Measurements from ENCODE around the gene RAB14. TPM values are rescaled to one million over a fixed set of nuclear protein-coding genes. Genes with fewer than 3 reads are reported as not detected.

Gene RAB14
- 18.3 and 30.4 TPM in 2 replicates for total RNA-seq (2014; rRNA removed; shearing (Covaris generic))

DNA sequence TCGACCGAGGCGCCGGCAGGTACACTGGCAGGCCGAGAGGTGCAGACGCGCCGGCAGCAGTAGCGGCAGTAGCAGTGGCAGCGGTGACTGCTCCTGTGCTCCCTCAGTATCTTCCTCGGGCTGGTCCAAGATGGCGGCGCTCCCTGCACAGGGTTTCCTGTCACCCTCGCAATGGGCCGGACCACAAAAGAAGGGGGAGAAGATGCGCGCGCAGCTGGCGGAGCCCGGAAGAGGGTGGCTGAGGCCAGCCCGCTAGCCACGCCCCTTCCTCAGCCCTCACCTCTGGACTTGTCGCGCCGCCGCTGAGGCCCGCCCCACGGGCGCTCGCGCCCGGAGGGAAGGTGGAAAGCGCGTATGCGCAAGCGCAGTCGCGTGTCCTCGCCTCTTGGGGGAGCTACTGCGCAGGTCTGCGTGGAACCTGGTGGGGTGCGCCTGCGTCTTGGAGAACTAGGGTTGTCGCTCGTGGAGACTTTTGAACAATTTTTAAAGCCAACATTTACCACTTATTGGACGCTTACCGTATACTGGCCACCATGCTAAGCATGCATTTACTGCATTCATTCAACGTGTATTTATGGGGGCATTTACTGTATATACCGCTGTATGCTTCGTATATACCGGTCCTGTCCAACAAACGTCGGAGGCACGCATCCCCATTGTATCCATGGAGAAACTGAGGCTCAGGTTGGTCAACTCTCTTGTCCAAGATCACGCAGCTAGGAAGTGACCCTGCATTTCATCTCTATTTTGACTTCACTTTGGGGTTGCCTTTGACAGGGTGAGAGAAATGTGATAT, at the start of gene RAB14:
TSS of gene RAB14 (minus strand) at position 132 of the 796 bp plus-strand sequence. CDS start 8,457 bp downstream, outside the sequence.
- peaks cover 7% of the 10 kb centered on the region for H3K36me3 ChIP-seq
- peaks cover 33% of the 10 kb centered on the region for H3K4me1 ChIP-seq (replicated peaks)
- peak within 1 kb of the TSS; percentile 60 for H3K27ac ChIP-seq
- peak within 1 kb of the TSS; percentile 87 for H3K4me3 ChIP-seq
- no peaks in the 10 kb centered on the region for H3K9me3 ChIP-seq (replicated peaks)
- peak; percentile 98 to 99 for DNase-seq (ENCODE audit: low read depth in 1 of 2, low spot score in 2 of 2)
- no peaks in the 10 kb centered on the region for H3K27me3 ChIP-seq (replicated peaks)

- H3K36me3 ChIP-seq = no peaks in the 10 kb centered on the region
- no peak overlapping the region for H3K4me3 ChIP-seq
- H3K27ac ChIP-seq = no peak overlapping the region
- DNase-seq (ENCODE audit: low read depth in 1 of 2, low spot score in 2 of 2) = no peak
- H3K9me3 ChIP-seq (replicated peaks) = no peaks in the 10 kb centered on the region
- H3K4me1 ChIP-seq (replicated peaks) = peaks cover 7% of the 10 kb centered on the region; the same call in 1 of the 2 replicates
- no peaks in the 10 kb centered on the region for H3K27me3 ChIP-seq (replicated peaks)
Observed at GRCh38 chr9:121249563-121249962, 47.9 kb upstream of the RAB14 start.

- DNase-seq (ENCODE audit: low read depth in 1 of 2, low spot score in 2 of 2) = no peak
- H3K4me3 ChIP-seq = no peak overlapping the region
Observed at GRCh38 chr9:121246821-121247561, 45.3 kb upstream of the RAB14 start.

DNA sequence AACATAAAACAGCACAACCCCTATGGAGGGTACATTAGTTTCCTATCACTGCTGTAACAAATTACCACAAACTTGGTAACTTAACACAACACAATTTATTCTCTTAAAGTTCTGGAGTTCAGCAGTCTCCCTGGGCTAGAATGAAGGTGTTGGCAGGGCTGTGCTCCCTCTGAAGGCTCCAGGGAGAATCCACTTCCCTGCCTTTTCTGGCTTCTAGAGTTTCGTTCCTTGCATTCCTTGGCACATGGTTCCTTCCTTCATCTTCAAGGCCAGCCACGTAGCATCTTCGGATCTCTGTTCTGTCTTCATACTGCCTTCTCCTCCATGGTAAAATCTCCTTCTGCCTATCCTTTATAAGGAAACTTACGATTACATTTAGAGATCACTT, 41.3 kb upstream of the RAB14 start:
- H3K27me3 ChIP-seq (replicated peaks) = no peaks in the 10 kb centered on the region
- no peak overlapping the region for H3K27ac ChIP-seq
- DNase-seq (ENCODE audit: low read depth in 1 of 2, low spot score in 2 of 2) = no peak
- peaks cover 14% of the 10 kb centered on the region for H3K4me1 ChIP-seq (replicated peaks)
- no peaks in the 10 kb centered on the region for H3K36me3 ChIP-seq
- no peaks in the 10 kb centered on the region for H3K9me3 ChIP-seq (replicated peaks)
- no peak overlapping the region for H3K4me3 ChIP-seq

More at GRCh38 chr9:121246821-121247561, 45.3 kb upstream of the RAB14 start:
- H3K27ac ChIP-seq = no peak overlapping the region
- no peaks in the 10 kb centered on the region for H3K9me3 ChIP-seq (replicated peaks)
- peaks cover 9% of the 10 kb centered on the region for H3K4me1 ChIP-seq (replicated peaks)
- no peaks in the 10 kb centered on the region for H3K27me3 ChIP-seq (replicated peaks)
- no peaks in the 10 kb centered on the region for H3K36me3 ChIP-seq

GRCh38 chr9:121242219-121242958, 40.7 kb upstream of the RAB14 start:
- no peak for DNase-seq (ENCODE audit: low read depth in 1 of 2, low spot score in 2 of 2)
- H3K4me3 ChIP-seq = no peak overlapping the region
- H3K27me3 ChIP-seq (replicated peaks) = no peaks in the 10 kb centered on the region
- H3K4me1 ChIP-seq (replicated peaks) = peaks cover 13% of the 10 kb centered on the region
- H3K36me3 ChIP-seq = no peaks in the 10 kb centered on the region
- H3K27ac ChIP-seq = no peak overlapping the region
- H3K9me3 ChIP-seq (replicated peaks) = no peaks in the 10 kb centered on the region

- Histone ChIP-seq H3K9me3 (replicated peaks) (no peaks in the 10 kb centered on the region), H3K27ac (no peak overlapping the region), H3K4me3 (no peak overlapping the region), H3K36me3 (no peaks in the 10 kb centered on the region), H3K27me3 (replicated peaks) (no peaks in the 10 kb centered on the region), H3K4me1 (replicated peaks) (peaks cover 7% of the 10 kb centered on the region)
- no peak for DNase-seq (ENCODE audit: low read depth in 1 of 2, low spot score in 2 of 2)
Observed at GRCh38 chr9:121240472-121241135, 38.9 kb upstream of the RAB14 start.

DNA sequence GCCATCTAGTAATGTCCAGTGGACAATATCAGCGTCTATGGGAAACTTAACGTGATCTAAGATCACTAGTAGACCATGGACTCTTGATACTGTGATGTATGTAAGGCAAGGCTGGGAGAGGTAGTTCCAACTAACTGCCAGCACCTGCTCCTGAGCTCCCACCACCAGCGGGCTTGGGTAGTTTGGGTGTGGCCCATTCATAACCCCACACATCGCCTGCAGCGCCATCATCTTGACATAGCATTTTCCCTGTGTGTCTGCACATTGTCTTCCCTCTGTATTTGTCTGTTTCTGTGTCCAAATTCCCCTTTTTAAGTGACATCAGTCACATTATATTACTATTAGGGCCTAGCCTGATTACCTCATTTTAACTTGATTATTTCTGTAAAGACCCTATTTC, 38.2 kb upstream of the RAB14 start:
- no peak overlapping the region for H3K27ac ChIP-seq
- H3K27me3 ChIP-seq (replicated peaks) = no peaks in the 10 kb centered on the region
- no peaks in the 10 kb centered on the region for H3K9me3 ChIP-seq (replicated peaks)
- no peak for DNase-seq (ENCODE audit: low read depth in 1 of 2, low spot score in 2 of 2)
- H3K4me1 ChIP-seq (replicated peaks) = peaks cover 10% of the 10 kb centered on the region
- H3K4me3 ChIP-seq = no peak overlapping the region
- no peaks in the 10 kb centered on the region for H3K36me3 ChIP-seq

DNA sequence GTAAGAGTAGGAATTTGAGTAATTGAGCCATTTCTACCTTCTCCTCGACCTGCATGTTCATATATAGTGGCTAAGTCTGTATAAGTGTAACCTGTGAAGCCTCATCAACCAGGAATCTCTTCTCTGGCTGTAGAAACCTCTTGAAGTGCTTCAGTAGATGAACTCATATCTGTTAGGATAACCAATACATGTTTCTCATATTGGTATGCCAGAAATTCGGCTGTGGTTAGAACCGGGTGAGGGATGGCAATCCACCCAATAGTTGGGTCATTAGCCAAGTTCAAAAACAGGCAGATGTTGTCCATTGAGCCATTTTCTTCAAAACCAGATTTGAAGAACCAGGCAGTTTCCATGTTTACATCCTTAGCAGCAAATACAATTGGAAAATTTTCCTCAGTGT, 37.4 kb upstream of the RAB14 start:
- Histone ChIP-seq H3K27ac (no peak overlapping the region), H3K27me3 (replicated peaks) (no peaks in the 10 kb centered on the region), H3K36me3 (no peaks in the 10 kb centered on the region), H3K4me3 (no peak overlapping the region), H3K4me1 (replicated peaks) (peaks cover 18% of the 10 kb centered on the region), H3K9me3 (replicated peaks) (no peaks in the 10 kb centered on the region)
- no peak for DNase-seq (ENCODE audit: low read depth in 1 of 2, low spot score in 2 of 2)

- Histone ChIP-seq H3K4me3 (no peak overlapping the region), H3K4me1 (replicated peaks) (peaks cover 25% of the 10 kb centered on the region), H3K9me3 (replicated peaks) (no peaks in the 10 kb centered on the region), H3K27me3 (replicated peaks) (no peaks in the 10 kb centered on the region), H3K36me3 (0 out of 2 replicates have a peak, but pooled peaks cover 2% of the 10 kb centered on the region), H3K27ac (no peak overlapping the region)
- no peak for DNase-seq (ENCODE audit: low read depth in 1 of 2, low spot score in 2 of 2)
Observed at GRCh38 chr9:121237916-121238315, 36.2 kb upstream of the RAB14 start.

DNA sequence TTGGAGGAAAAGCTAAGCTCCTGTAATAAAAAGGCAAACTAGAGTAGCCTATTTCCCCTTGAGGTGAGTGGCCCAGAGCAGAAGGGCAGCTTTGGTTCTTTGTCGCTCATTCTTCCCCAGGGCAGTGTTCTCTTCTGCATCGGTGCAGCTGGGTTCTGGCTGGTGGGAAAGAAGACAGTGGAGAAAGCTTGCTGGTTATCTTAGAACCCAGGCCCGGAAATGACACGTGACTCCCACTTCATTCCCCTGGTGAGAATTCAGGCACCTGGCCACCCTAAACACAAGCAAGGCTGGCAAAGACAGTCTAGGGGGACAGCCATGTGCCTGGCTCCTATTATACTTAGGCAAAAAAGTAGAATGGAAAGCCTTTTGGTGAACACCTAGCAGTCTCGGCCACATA, 33.8 kb upstream of the RAB14 start:
- no peak for DNase-seq (ENCODE audit: low read depth in 1 of 2, low spot score in 2 of 2)
- H3K9me3 ChIP-seq (replicated peaks) = no peaks in the 10 kb centered on the region
- H3K27ac ChIP-seq = no peak overlapping the region
- peaks cover 18% of the 10 kb centered on the region for H3K4me1 ChIP-seq (replicated peaks)
- H3K4me3 ChIP-seq = no peak overlapping the region
- no peaks in the 10 kb centered on the region for H3K27me3 ChIP-seq (replicated peaks)
- 0 out of 2 replicates have a peak, but pooled peaks cover 2% of the 10 kb centered on the region for H3K36me3 ChIP-seq

- Histone ChIP-seq H3K4me3 (no peak overlapping the region), H3K9me3 (replicated peaks) (no peaks in the 10 kb centered on the region), H3K36me3 (0 out of 2 replicates have a peak, but pooled peaks cover 2% of the 10 kb centered on the region), H3K27ac (peak overlapping the region; percentile 70), H3K4me1 (replicated peaks) (peaks cover 18% of the 10 kb centered on the region), H3K27me3 (replicated peaks) (no peaks in the 10 kb centered on the region)
- no peak for DNase-seq (ENCODE audit: low read depth in 1 of 2, low spot score in 2 of 2)
Observed at GRCh38 chr9:121234832-121235161, 33.1 kb upstream of the RAB14 start.

DNA sequence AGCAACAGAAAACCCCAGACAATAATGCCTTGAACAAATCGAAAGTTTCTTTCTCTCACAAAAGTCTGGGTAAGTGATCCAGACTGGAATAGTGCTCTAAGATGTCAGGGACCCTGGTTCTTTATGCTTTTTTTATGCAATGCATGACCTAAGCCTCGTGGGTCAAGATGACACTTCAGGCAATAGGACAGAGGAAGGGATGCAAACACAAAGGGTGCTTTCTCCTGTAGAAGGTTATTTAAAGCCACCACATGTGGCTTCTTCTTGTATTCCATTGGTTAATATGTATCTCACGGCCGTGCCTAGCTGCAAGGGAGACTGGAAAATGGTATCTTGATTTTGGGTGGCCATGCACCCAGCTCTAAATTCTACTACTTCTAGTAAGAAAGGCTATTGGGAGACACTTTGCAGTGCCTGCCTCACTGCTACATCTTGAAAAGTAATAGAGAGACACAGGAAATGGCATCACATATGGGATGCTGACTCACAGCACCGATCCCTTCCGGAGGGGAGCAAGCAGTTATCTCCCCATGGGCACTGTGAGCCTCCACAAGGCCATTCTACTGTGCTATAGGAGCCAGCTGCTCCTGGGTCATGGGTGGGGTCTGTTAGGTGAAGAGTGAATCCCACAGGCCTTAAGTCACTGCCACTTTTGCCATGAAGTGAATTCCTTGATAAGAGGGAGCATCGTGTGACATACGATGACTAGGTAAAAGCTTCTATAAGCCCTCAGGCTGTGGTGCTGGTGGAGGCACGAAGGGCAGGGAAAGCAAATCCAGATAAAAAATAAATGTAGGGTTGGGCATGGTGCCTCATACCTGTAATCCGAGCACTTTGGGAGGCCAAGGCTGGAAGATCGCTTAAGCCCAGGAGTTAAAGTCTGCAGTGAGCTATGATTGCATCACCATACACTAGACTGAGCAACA, 32.5 kb upstream of the RAB14 start:
- H3K27ac ChIP-seq = peak overlapping the region; percentile 70
- H3K4me1 ChIP-seq (replicated peaks) = peaks cover 18% of the 10 kb centered on the region
- 0 out of 2 replicates have a peak, but pooled peaks cover 2% of the 10 kb centered on the region for H3K36me3 ChIP-seq
- no peaks in the 10 kb centered on the region for H3K27me3 ChIP-seq (replicated peaks)
- no peak overlapping the region for H3K4me3 ChIP-seq
- DNase-seq (ENCODE audit: low read depth in 1 of 2, low spot score in 2 of 2) = peak; percentile 49 to 56
- no peaks in the 10 kb centered on the region for H3K9me3 ChIP-seq (replicated peaks)

Measured in SJSA1 (cell line).